HG03095 (cell line): ENCODE data around the gene MCTS1.
"Not testable (repeated sequence)": the region's sequence is repeated elsewhere in the genome, so short reads cannot be mapped to it uniquely, and the experiment has no call there.

Source experiments
- ATAC-seq: cut with Tn5 transposase; IDR thresholded peaks from one replicate; pipeline ENCODE4 v1.9.1; 2021; ENCODE audit warnings: moderate library complexity; ENCODE audit not compliant: unreplicated experiment

Gene MCTS1

GRCh38 chrX:120603707-120604360 is at the start of gene MCTS1:
Gene MCTS1 (plus strand): TSS chrX:120604101. CDS start chrX:120604237, 136 bp downstream.
- ATAC-seq, result peak; percentile 89

GRCh38 chrX:120556251-120556650 is 47.6 kb upstream of the MCTS1 start:
- no peak for ATAC-seq

- no peak for ATAC-seq
These were observed 44.1 kb upstream of the MCTS1 start for GRCh38 chrX:120559804-120560203.

GRCh38 chrX:120560405-120560841 is 43.5 kb upstream of the MCTS1 start:
- peak; percentile 18 for ATAC-seq

- ATAC-seq, result peak; percentile 81
These were observed 42.9 kb upstream of the MCTS1 start, which contains the start of gene CUL4B for GRCh38 chrX:120560842-120561633. Gene CUL4B (minus strand): TSS chrX:120560962. CDS start chrX:120560638, 324 bp downstream.

DNA sequence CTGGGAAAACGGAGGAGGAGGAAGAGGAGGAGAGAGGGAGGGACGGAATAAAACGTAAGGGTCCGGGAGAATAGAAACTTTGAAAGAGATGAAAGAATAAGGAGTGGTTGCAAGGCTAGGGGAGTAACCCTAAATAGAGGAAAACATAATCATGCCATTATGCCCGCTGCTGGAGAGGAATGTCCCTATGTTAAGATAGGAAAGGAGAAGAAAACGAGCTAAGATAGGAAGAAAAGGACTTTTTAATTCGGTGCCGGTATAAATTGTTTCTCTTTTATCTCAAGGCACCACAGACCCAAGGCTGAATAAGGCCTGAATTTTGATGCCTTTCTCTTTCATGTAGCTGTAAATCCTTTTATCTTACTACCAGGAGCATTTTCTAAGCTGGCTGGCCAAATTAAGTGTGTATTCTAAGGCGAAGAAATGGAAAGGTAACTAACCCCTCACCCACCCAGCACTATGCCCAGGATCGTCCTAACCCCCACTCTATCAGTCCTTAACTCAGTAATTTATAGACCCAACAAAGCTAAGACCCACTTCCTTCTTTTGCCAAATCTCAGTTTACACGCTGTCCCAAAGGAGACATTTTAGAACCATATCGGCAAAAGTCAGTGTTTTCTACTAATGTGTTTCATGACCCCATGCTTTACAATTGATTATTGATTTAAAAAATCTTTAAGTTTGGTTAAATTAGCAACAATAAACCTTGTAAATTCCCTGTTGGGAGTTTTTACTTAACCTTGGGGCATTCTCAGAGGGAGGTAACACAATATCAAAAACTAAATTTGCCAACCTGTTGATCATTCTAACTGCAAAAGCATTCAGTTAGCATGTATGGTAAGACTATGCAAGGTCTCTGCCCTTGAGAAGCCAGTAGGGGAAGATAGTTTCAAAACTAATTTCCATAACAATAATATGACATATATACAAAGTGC is 42.0 kb upstream of the MCTS1 start:
- no peak for ATAC-seq

DNA sequence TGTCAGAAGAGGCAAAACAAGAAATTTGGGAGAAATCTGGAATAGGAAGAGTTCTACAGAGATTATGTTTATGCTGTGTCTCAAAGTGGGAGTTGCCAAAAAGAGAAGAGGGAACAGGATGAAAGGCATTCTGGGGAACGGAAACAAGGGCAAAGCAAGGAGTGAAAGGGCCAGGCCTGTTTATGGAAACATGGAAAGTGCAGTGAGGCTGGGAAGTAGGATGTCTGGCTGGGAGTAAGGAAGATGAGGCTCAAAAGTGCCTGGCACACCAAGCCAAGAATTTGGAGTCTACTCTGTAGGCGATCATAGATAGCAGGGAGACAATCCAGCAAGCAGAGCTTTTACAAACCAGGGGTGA is 41.4 kb upstream of the MCTS1 start:
- no peak for ATAC-seq

DNA sequence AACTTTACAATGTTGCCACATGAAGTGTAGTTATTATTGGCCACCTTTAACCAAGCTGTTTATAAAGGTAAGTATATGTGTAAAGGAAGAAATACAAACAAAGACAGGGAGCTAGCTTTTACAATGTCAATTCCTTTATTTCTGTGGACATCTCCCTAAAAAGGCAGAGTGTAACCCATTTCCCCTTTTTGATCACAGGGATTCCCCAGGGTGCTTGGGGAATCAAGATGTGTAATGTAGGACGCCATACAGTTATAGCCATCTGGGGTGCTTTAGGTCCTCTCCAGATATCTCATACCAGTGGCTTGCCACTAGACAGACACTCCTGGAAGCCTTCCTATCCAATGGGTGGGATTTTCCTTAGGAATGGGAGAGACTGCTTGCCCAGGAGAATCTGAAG is 39.0 kb upstream of the MCTS1 start:
- ATAC-seq, result no peak

DNA sequence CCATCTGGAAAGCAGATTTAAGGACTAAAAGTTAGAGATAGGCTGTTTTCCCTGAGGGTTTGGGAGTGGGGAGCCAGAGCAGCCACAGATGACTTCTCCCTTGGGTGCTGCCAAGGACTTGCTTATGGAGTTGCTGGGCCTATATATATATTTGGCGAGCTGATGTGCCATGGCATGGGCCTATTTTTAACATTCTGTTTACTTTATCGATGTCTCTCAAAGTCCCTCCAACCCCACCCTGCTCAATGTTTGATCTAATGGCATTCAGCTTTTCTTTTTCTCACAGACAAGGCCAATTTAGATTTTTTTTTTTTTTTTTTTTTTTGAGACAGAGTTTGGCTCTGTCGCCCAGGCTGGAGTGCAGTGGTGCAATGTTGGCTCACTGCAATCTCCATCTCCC is 37.1 kb upstream of the MCTS1 start:
- no peak for ATAC-seq

GRCh38 chrX:120568035-120568434 is 35.9 kb upstream of the MCTS1 start:
- ATAC-seq, result no peak

DNA sequence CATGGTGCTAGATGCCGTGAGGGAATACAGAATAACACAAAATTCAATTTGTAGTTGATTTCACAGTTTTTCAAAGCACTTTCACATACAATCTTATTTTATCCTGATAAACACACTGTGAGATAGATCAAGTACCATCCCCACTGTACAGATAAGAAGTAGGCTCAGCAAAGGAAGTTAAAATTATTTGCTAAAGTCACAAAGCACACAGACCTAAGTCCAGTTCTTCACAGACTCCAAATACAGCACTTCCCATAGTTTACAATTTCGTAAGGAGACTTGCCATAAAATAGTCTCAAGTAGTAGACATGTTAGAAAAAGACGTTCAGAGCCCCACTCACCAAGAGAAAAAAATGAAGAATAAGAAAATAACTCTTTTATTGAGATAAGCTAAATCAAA is 35.3 kb upstream of the MCTS1 start:
- no peak for ATAC-seq

DNA sequence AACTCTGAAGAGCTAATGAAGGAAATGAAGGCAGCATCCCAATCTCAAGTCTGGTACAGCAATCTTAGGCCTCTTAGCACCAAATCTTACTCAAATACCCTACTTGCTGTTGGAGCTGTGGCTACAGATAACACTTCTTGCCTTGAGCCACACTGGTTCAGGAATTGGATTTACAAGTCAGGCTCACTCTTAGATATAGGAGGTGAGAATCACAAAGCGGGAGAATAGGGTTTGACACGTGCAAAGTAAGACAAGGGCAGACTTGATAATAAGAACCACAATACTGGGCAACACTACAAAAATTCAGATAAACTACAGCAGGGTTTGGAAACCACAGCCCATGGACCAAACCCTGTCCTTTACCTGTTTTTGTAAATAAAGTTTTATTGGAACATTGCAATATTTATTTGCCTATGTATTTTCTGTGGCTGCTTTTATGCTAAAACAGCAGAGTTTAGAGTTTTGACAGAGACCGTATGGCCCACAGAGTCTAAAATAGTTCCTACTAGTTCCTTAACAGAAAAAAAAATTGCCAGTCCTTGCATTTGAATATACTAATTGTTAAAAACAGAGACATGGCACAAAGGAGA is 33.8 kb upstream of the MCTS1 start:
- ATAC-seq, result no peak

- not testable (repeated sequence) for ATAC-seq
These were observed 30.1 kb upstream of the MCTS1 start for GRCh38 chrX:120573806-120574205.

- no peak for ATAC-seq
These were observed 28.4 kb upstream of the MCTS1 start for GRCh38 chrX:120575379-120576114.

DNA sequence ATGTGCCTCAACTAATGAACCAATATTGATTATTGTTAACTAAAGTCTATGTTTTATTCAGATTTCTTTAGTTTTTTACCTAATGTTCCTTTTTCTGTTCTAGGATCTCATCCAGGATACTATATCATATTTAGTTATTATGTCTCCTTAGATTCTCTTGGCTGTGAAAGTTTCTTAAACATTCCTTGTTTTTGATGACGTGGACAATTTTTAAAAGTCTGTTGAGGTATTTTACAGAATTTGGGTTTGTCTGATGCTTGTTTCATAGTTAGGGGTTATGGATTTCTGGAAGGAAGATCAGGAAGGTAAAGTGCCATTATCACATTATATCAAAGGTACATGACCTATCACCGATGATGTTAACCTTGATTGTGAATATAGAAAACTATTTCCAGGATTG is 18.2 kb upstream of the MCTS1 start:
- ATAC-seq, result no peak

DNA sequence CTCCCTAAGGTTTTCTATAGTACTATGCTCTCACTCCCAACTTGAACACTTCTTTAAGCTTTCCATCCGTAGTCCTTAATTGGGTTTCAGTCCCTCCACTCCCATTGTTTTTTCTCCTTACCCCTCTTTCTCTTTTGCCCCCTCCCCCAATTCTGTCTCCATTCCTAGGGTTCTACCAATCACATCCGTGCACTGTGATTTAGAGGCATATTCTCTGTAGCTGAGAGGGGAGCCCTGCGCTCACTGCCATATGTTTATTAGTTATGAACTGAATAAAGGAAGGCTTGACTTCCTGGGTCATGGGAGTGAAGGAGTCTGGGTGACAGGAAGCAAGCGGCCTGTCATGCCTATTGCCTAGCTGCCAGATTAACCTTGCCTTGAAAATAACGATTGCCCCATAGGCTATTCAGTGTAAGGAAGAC is 471 bp downstream of the MCTS1 start:
- peak; percentile 51 for ATAC-seq

DNA sequence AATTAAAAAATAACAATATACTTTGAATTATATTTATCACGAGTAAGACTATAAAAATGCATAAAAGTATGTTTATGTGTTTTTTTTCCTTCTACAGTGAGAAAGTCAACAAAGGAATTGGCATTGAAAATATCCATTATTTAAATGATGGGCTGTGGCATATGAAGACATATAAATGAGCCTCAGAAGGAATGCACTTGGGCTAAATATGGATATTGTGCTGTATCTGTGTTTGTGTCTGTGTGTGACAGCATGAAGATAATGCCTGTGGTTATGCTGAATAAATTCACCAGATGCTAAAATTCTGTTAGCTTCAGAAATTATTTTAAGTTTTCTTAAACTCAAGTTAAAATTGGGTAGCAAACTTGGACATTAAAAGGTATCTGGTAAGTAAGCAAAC is 8.2 kb downstream of the MCTS1 start:
- ATAC-seq, result no peak

- no peak for ATAC-seq
These were observed 10.9 kb downstream of the MCTS1 start for GRCh38 chrX:120614816-120615215.

GRCh38 chrX:120617996-120618630 is 14.2 kb downstream of the MCTS1 start:
- peak; percentile 61 for ATAC-seq

GRCh38 chrX:120625371-120625770 is 21.5 kb downstream of the MCTS1 start:
- no peak for ATAC-seq
